IgD-negative memory B cell (primary cell): ENCODE results near the gene DSCAM. TPM values are rescaled to one million over a fixed set of nuclear protein-coding genes. Genes with fewer than 3 reads are reported as not detected.
"Not testable (repeated sequence)": the region's sequence is repeated elsewhere in the genome, so short reads cannot be mapped to it uniquely, and the experiment has no call there.

Experiments used
- H3K27ac Mint-ChIP-seq, 3 donors: one replicate each; pipeline ENCODE4 v1.8.0; 2020 to 2022; ENCODE audit warnings: mild to moderate bottlenecking in 3 of 3, mixed read lengths in 3 of 3, moderate library complexity in 1 of 3
- H3K27me3 Mint-ChIP-seq: one replicate; pipeline ENCODE4 v1.8.0; 2021; ENCODE audit warnings: mixed read lengths
- H3K36me3 Mint-ChIP-seq: one replicate; pipeline ENCODE4 v1.8.0; 2020; ENCODE audit warnings: mild to moderate bottlenecking, mixed read lengths
- H3K4me1 Mint-ChIP-seq, 3 donors: one replicate each; pipeline ENCODE4 v1.8.0; 2020 to 2022; ENCODE audit warnings: mixed read lengths in 3 of 3, mild to moderate bottlenecking in 1 of 3
- H3K4me3 Mint-ChIP-seq, 4 donors: one replicate each; pipeline ENCODE4 v1.8.0; 2020 to 2022; ENCODE audit warnings: mild to moderate bottlenecking in 4 of 4, mixed read lengths in 4 of 4, moderate library complexity in 3 of 4
- H3K9me3 Mint-ChIP-seq, 3 donors: one replicate each; pipeline ENCODE4 v1.8.0; 2020 to 2021; ENCODE audit warnings: mixed read lengths in 3 of 3, mild to moderate bottlenecking in 1 of 3
- polyA plus RNA-seq: library from polyadenylated mRNA; unstranded; fragments of 300-500 nt; fragmentation: Illumina TruSeq; gene quantifications from one replicate; pipeline ENCODE4 v1.2.3, GENCODE V29; 2021

DSCAM gene
- polyA plus RNA-seq, 1 donor from 2014 or later, result not detected

DNA sequence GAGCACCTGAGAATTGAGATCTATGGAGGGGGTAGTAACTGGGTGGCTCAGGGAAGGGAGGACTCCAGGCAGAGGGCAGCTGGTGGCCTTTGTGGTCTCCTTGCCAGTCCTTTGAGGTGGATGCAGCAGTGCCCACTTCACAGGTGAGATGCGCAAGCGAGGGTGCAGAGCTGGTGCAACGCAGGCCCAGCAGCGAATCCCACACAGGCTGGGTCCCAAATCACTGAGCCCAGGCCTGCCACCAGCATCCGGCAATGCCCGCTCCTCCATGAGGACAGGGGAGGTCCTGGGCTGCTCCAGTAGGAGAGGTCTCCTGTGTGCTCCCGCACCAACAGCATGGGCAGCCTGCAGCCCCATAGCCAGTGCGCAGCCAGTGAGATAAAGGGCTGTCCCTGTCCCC is 661.8 kb downstream of the DSCAM start:
- H3K27me3 Mint-ChIP-seq, result no peaks in the 10 kb centered on the region
- H3K9me3 Mint-ChIP-seq, result peaks cover 0 to 10% (median 0%) of the 10 kb centered on the region in 3 donors
- H3K27ac Mint-ChIP-seq, result no peak overlapping the region
- no peak overlapping the region for H3K4me3 Mint-ChIP-seq
- no peaks in the 10 kb centered on the region for H3K4me1 Mint-ChIP-seq
- H3K36me3 Mint-ChIP-seq, result peaks cover 3% of the 10 kb centered on the region

DNA sequence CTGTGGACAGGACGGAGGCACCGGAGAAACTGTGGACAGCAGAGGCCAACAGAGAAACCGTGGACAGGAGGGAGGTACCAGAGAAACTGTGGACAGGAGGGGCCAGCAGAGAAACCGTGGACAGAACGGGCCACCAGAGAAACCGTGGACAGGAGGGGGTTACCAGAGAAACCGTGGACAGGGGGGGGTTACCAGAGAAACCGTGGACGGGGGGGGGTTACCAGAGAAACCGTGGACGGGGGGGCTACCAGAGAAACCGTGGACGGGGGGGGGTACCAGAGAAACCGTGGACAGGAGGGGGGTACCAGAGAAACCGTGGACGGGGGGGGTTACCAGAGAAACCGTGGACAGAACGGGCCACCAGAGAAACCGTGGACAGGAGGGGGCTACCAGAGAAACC is 664.5 kb downstream of the DSCAM start:
- H3K4me1 Mint-ChIP-seq, H3K4me3 Mint-ChIP-seq, H3K27me3 Mint-ChIP-seq, H3K36me3 Mint-ChIP-seq, H3K9me3 Mint-ChIP-seq, H3K27ac Mint-ChIP-seq: not testable (repeated sequence)

DNA sequence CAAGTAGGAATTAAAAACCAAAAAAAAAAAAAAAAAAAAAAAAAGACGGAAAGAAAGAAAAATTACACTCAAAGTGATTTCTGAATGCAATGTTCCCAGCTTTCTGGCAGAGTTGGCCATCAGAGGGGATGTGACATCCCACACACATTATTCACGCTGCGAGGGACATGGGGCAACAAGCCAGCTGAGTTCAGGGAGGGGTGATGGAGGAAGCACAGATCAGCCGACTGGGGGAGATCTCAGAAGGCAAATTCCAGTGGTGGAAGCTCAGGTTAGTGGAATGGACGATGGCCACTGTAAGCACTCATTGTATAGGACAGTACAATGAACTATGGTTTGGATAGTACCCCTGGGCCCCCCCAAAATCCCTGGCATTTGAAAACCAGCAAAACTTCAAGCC is 667.8 kb downstream of the DSCAM start:
- Mint-ChIP-seq H3K27me3 (no peaks in the 10 kb centered on the region), H3K27ac (no peak overlapping the region)

DNA sequence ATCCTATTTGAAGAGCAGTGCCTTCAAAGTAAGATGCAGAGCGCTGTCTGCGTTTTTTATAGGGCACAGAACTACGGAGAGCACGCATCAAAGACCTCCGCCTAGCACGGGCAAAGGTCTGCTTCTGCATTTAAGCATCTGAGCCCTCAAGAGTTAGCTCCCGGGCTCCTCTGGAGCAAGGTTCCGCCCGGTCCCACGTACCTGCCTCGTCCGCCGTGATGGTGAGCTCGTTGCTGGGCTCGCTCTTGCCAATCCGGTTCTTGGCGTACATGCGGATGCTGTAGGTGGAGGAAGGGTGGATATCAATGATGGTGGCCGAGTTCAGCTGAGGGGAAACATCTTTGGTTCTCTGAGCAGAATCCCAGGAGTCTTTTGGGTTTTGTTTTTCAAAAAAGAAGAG is 668.2 kb downstream of the DSCAM start:
- Mint-ChIP-seq H3K27me3 (no peaks in the 10 kb centered on the region), H3K36me3 (peaks cover 3% of the 10 kb centered on the region), H3K4me1 (no peaks in the 10 kb centered on the region), H3K9me3 (peaks cover 0 to 6% (median 0%) of the 10 kb centered on the region in 3 donors), H3K27ac (no peak overlapping the region), H3K4me3 (no peak overlapping the region)

More for the DNA sequence above, 667.8 kb downstream of the DSCAM start:
- no peak overlapping the region for H3K4me3 Mint-ChIP-seq
- H3K9me3 Mint-ChIP-seq, result peaks cover 0 to 6% (median 0%) of the 10 kb centered on the region in 3 donors
- H3K36me3 Mint-ChIP-seq, result peaks cover 3% of the 10 kb centered on the region
- H3K4me1 Mint-ChIP-seq, result no peaks in the 10 kb centered on the region

DNA sequence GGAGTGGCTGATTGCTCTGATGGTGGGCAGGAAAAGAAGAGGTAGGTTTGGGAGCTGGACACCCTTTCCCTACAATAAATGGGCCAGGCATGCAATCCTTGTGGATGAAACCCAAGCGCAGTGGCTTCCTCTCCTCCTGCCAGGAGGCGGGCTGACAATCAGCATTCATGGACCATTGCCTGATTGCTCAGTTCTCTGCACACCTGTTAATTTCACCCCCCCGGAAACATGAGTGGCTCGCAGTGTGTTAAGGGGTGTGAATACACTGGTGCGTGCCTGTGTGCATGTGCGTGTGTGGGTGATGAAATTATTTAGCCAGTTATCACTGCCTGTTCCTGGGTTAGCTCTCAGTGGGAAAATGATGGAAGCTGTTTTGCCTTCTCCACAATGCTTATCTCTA is 669.0 kb downstream of the DSCAM start:
- Mint-ChIP-seq H3K36me3 (peaks cover 3% of the 10 kb centered on the region), H3K27ac (no peak overlapping the region), H3K27me3 (no peaks in the 10 kb centered on the region), H3K9me3 (peaks cover 0 to 6% (median 0%) of the 10 kb centered on the region in 3 donors), H3K4me3 (no peak overlapping the region), H3K4me1 (no peaks in the 10 kb centered on the region)

DNA sequence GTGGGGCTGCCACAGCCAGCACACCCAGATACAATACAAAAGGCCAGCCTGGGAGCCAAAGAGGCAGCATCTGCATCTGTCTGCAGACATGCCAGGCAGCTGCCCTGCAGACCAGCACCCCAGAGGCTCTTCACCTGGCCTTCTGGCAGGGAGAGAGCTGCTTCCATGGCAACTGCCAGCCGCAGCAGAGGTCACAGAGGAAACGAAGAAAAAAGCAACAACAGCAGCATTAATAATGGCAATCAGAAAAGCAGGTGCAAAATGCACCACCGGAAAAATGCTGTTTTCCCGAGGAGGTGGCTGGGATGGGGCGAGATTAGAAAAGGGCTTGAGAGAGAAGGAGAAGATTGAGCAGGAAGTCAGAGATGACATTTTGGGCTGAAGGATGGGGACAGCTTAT is 670.2 kb downstream of the DSCAM start:
- Mint-ChIP-seq H3K27me3 (no peaks in the 10 kb centered on the region), H3K4me1 (no peaks in the 10 kb centered on the region), H3K36me3 (peaks cover 3% of the 10 kb centered on the region), H3K4me3 (no peak overlapping the region), H3K27ac (no peak overlapping the region), H3K9me3 (peaks cover 0 to 3% (median 0%) of the 10 kb centered on the region in 3 donors)

DNA sequence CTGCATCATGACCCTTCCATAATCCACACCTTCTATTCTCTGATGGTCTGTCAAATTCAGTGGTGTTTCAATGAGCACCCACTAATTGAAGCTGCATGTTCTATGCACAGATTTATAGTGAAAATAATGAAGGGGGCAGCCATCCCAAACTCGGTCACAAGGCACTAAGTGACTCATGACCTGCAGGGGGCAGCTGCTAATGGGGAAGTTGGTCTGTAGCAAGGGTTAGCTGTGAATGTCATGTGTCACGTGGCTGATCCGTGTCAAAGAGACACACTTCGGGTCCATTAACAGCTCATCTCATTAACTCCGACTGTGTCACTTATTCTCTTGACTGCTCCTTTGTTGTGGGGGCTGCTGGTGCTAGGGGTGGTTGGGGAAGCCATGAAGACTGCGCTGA is 673.1 kb downstream of the DSCAM start:
- H3K9me3 Mint-ChIP-seq, result peaks cover 0 to 2% (median 2%) of the 10 kb centered on the region in 3 donors
- no peaks in the 10 kb centered on the region for H3K36me3 Mint-ChIP-seq

DNA sequence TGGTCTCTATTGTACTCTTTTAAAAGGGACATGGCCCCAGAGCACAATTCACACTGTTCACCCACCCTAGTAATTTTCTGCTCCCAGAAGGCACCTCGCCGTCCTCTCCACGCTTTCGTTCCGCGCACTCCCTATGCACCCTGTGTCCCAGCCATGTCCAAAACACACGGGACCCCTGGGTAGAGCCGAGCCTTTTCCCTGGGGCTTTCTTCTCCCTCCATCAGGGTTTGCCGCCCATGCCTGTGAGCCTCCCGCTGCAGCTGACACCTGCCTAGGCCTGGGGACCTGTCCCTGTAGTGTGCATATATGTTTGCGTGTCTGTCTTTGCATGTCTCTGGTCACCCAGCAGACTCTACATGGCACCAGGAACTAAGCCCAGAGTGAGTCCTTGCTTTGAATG is 677.0 kb downstream of the DSCAM start:
- Mint-ChIP-seq H3K9me3 (peaks cover 0 to 6% (median 2%) of the 10 kb centered on the region in 3 donors), H3K27ac (no peak overlapping the region), H3K4me1 (no peaks in the 10 kb centered on the region), H3K4me3 (no peak overlapping the region), H3K27me3 (no peaks in the 10 kb centered on the region), H3K36me3 (no peaks in the 10 kb centered on the region)

More for the DNA sequence above, 673.1 kb downstream of the DSCAM start:
- no peak overlapping the region for H3K4me3 Mint-ChIP-seq
- no peaks in the 10 kb centered on the region for H3K27me3 Mint-ChIP-seq
- no peak overlapping the region for H3K27ac Mint-ChIP-seq
- H3K4me1 Mint-ChIP-seq, result no peaks in the 10 kb centered on the region

DNA sequence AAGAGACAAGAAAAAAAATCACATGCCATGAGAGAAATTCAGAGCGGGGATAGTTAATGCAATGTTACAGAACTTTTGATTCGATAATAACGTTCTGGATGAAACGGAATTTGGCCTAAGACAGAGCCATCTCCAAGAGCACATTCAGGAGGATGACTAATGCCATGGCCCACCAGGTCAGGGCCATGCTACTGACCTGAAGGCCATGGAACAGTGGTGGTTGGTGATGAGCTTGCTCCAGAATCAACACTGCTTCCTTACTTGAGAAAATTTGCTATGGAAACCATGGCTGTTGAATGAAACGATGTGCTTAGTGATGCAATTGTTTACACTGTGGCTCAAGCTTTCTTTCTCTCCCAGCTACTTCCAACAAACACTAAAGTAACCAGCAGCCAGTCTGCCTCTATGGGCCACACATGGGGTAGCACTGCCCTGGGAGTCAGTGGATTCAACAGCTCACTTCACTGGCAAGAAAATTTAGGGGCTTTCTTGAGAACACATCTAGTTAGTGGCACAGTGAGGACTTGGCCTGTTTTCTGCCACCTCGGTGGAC is 680.6 kb downstream of the DSCAM start:
- peaks cover 0 to 4% (median 2%) of the 10 kb centered on the region in 3 donors for H3K9me3 Mint-ChIP-seq
- H3K4me1 Mint-ChIP-seq, result no peaks in the 10 kb centered on the region
- H3K27ac Mint-ChIP-seq, result no peak overlapping the region
- H3K4me3 Mint-ChIP-seq, result no peak overlapping the region
- no peaks in the 10 kb centered on the region for H3K27me3 Mint-ChIP-seq
- no peaks in the 10 kb centered on the region for H3K36me3 Mint-ChIP-seq

DNA sequence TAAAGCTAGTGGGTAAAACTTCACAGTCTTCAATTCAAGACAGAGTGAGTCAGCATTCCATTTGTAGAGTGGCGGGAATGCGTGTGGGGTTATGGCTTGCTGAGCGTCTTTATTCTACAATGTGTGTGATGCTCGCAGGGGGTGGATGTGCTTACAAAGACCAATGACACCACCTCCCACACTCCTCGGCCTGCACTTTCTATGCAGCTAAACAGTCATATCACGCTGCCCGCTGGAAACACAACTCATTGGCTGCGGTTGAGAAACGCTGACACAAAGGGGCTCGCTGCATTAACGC is 681.2 kb downstream of the DSCAM start:
- H3K4me3 Mint-ChIP-seq, result no peak overlapping the region
- no peaks in the 10 kb centered on the region for H3K36me3 Mint-ChIP-seq
- peaks cover 0 to 4% (median 2%) of the 10 kb centered on the region in 3 donors for H3K9me3 Mint-ChIP-seq
- H3K4me1 Mint-ChIP-seq, result no peaks in the 10 kb centered on the region
- H3K27ac Mint-ChIP-seq, result no peak overlapping the region
- H3K27me3 Mint-ChIP-seq, result no peaks in the 10 kb centered on the region

DNA sequence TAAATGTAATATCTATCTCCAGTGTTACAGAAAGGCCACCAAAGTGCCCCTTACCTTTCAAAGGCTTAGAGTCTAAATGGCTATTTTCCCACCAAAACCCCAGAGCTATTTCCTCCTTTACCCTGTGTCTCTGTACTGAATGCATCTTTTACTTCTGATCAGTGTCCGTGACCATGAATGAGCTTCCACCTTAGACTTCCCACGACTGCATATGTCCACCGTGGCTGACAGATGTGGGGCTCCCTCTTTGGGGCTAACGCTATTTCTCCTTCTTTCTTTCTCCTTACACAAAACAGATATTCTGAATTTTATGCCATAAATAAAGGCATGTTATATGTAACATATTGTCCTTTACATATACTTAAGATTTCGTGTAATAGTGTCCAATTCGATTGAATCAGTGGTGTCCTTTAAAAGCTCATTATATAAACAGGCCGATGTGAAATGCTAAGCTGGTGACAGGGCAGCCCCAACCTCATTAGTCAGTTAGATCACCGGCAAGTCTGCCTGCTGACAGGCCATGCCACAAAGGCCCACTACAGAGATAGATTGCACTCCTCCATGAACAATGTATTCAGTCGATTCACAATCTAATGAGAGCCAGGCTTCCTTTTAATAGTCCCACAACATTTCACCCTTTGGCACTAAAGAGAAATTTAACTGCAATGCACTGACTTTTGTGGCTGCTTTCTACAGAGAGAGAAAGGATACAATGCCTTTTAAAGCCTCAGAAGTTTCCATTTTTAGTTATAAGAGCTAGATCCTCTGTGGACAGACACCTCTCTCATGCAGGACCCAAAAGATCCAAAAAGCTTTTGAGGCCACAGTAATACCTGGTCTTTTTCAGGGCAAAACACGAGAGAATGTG is 681.8 kb downstream of the DSCAM start:
- Mint-ChIP-seq H3K9me3 (peaks cover 0 to 6% (median 1%) of the 10 kb centered on the region in 3 donors), H3K4me1 (no peaks in the 10 kb centered on the region), H3K36me3 (no peaks in the 10 kb centered on the region), H3K27me3 (no peaks in the 10 kb centered on the region), H3K27ac (no peak overlapping the region), H3K4me3 (no peak overlapping the region)

DNA sequence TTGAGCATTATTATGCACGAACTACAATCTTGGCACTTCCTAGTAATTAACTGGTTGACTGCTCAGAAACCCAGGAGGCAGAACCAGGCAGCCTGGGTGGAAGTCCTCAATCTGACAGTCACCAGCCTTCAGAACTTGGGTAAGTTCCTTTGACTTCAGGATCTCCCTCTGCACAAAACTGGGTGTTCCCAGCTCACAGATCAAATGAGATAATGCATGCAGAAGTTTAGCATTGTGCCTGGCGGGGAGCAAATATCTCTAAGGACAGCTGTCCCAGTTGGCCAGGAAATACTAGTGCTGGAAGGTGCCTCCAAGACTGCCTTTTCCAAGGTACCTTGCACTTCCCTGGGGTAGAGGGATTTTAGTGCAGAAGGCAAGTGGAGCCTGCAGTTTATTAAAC is 684.9 kb downstream of the DSCAM start:
- no peak overlapping the region for H3K27ac Mint-ChIP-seq
- H3K9me3 Mint-ChIP-seq, result peaks cover 0 to 3% (median 2%) of the 10 kb centered on the region in 3 donors
- H3K4me1 Mint-ChIP-seq, result no peaks in the 10 kb centered on the region
- no peaks in the 10 kb centered on the region for H3K27me3 Mint-ChIP-seq
- H3K4me3 Mint-ChIP-seq, result no peak overlapping the region
- no peaks in the 10 kb centered on the region for H3K36me3 Mint-ChIP-seq

DNA sequence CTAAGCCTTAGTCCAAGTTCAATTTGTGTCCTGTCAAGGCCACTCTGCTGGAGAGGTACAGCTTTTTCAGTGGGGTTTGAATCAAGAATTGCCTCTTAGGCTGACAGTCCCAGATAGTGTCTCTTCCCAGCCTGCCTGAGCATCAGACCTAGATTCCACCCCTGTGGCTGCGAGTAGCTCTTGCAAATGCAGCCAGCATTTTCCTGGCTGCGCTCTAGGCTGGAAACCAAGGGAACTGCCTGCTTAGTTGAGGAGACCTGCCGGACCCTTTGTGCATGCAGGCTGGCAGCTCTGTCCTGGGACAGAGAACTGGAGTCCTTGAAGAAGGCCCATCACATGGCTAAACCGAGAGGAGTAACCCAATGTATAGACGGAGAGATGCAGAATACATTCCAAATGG is 686.0 kb downstream of the DSCAM start:
- Mint-ChIP-seq H3K36me3 (peaks cover 2% of the 10 kb centered on the region), H3K4me1 (no peaks in the 10 kb centered on the region), H3K27ac (no peak overlapping the region), H3K9me3 (peaks cover 0 to 5% (median 3%) of the 10 kb centered on the region in 3 donors), H3K4me3 (no peak overlapping the region), H3K27me3 (no peaks in the 10 kb centered on the region)

DNA sequence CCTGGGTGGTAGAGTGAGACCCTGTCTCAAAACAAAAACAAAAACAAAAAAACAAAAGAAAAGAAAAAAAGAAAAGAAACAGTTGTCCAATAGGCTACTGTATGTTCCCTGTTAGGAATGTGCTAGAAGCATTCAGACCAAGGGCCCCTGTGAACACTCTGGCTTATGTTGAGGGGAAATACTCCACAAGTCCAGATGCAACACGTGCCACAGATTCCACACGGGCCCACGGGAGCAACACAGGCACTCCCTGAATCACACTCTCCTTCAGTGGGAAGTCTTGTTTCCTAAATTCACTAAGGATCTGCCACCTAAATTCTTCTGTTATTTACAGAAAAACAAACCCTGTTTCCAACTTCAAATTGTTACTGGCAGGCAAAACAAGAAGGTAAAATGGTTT is 688.6 kb downstream of the DSCAM start:
- H3K4me1 Mint-ChIP-seq, result no peaks in the 10 kb centered on the region
- peaks cover 0 to 9% (median 3%) of the 10 kb centered on the region in 3 donors for H3K9me3 Mint-ChIP-seq
- no peak overlapping the region for H3K27ac Mint-ChIP-seq
- no peak overlapping the region for H3K4me3 Mint-ChIP-seq
- H3K36me3 Mint-ChIP-seq, result peaks cover 4% of the 10 kb centered on the region
- no peaks in the 10 kb centered on the region for H3K27me3 Mint-ChIP-seq

DNA sequence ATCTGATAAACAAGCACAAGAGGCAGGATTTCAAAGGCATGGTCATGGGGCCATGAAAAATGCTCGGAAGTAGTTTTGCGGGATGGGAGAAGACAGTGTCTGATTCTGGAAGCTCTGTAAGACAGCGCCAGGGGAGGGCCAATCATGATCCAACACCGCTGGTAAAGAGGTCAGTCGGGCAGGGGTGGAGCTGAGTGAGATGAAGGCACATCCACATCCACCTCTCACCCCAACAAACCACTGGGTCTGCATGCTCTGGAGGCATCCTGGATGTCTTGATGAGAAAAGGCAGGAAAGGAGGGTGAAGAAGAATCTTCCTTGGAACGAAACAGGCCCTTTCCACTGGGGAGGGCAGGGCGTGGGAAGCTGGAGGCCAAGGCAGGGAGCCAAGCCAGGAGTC is 691.4 kb downstream of the DSCAM start:
- H3K27me3 Mint-ChIP-seq, result no peaks in the 10 kb centered on the region
- no peaks in the 10 kb centered on the region for H3K4me1 Mint-ChIP-seq
- H3K27ac Mint-ChIP-seq, result no peak overlapping the region
- no peak overlapping the region for H3K4me3 Mint-ChIP-seq
- peaks cover 4% of the 10 kb centered on the region for H3K36me3 Mint-ChIP-seq
- H3K9me3 Mint-ChIP-seq, result peaks cover 0 to 11% (median 3%) of the 10 kb centered on the region in 3 donors

DNA sequence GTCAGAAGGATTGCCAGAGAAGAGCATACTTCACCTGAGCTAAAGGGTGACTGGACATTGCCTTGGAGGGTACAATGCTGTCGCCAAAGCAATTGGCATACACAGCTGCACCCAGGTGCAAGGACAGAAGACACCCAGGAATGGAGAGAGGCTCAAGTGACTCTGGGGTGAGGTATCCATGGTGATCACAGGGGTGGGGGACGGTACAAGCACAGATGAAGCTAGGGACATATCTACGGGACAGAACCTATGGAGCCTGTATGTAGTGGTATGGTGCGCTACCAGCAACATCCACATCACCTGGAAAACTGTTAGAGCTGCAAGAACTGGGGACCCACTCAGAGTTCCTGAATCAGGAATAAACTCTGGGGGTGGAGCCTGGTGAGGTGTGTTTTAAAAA is 693.6 kb downstream of the DSCAM start:
- Mint-ChIP-seq H3K27ac (no peak overlapping the region), H3K4me1 (no peaks in the 10 kb centered on the region), H3K4me3 (no peak overlapping the region), H3K27me3 (no peaks in the 10 kb centered on the region), H3K36me3 (peaks cover 4% of the 10 kb centered on the region), H3K9me3 (peaks cover 0 to 9% (median 0%) of the 10 kb centered on the region in 3 donors)
